Neural progenitor cell (in vitro differentiated cells): ENCODE data around the gene KRT15. TPM values are rescaled to one million over a fixed set of nuclear protein-coding genes. Genes with fewer than 3 reads are reported as not detected.

Source experiments
- DNase-seq: peaks from one replicate; pipeline ENCODE4 v3.0.0-alpha.2; 2016; ENCODE audit warnings: low spot score
- H2AFZ ChIP-seq: fragments of 200-600 bp; sonication (generic); replicated peaks from 2 replicates; pipeline ENCODE4 v1.6.1; 2016; ENCODE audit warnings: antibody characterized with exemption
- H3F3A ChIP-seq: fragments of 200-600 bp; sonication (generic); 2 replicates; pipeline ENCODE4 v1.6.1; 2016; ENCODE audit warnings: antibody characterized with exemption, low read depth
- H3K27ac ChIP-seq: fragments of 200-600 bp; sonication (generic); 2 replicates; pipeline ENCODE4 v1.5.1; 2016; ENCODE audit warnings: mild to moderate bottlenecking
- H3K27me3 ChIP-seq: fragments of 200-600 bp; sonication (generic); 2 replicates; pipeline ENCODE4 v1.6.1; 2016; ENCODE audit warnings: mild to moderate bottlenecking, moderate library complexity
- H3K36me3 ChIP-seq: fragments of 200-600 bp; sonication (generic); 2 replicates; pipeline ENCODE4 v1.5.1; 2016
- H3K4me1 ChIP-seq: fragments of 200-600 bp; sonication (generic); 2 replicates; pipeline ENCODE4 v1.6.1; 2016; ENCODE audit warnings: mixed run types
- H3K4me2 ChIP-seq: fragments of 200-600 bp; sonication (generic); 2 replicates; pipeline ENCODE4 v1.6.1; 2016
- H3K4me3 ChIP-seq: fragments of 200-600 bp; sonication (generic); 2 replicates; pipeline ENCODE4 v1.5.1; 2016
- H3K79me2 ChIP-seq: fragments of 200-600 bp; sonication (generic); 2 replicates; pipeline ENCODE4 v1.6.1; 2016; ENCODE audit warnings: low read depth
- H3K9ac ChIP-seq: fragments of 200-600 bp; sonication (generic); 2 replicates; pipeline ENCODE4 v1.6.1; 2016
- H3K9me3 ChIP-seq: fragments of 200-600 bp; sonication (generic); 2 replicates; pipeline ENCODE4 v1.5.1; 2016; ENCODE audit warnings: low read depth
- H4K20me1 ChIP-seq: fragments of 200-600 bp; sonication (generic); 2 replicates; pipeline ENCODE4 v1.6.1; 2016; ENCODE audit warnings: low read depth
- H3K27ac Mint-ChIP-seq: 3 replicates; pipeline ENCODE4 v1.8.0; 2021; ENCODE audit warnings: mixed read lengths
- H3K27me3 Mint-ChIP-seq: 2 replicates; pipeline ENCODE4 v1.8.0; 2022; ENCODE audit warnings: low read depth, mild to moderate bottlenecking, inconsistent platforms, moderate library complexity, mixed read lengths; ENCODE audit not compliant: insufficient read depth
- H3K36me3 Mint-ChIP-seq: 3 replicates; pipeline ENCODE4 v1.8.0; 2021; ENCODE audit warnings: mixed read lengths
- H3K4me1 Mint-ChIP-seq: 3 replicates; pipeline ENCODE4 v1.8.0; 2021; ENCODE audit warnings: mixed read lengths
- H3K4me3 Mint-ChIP-seq: 3 replicates; pipeline ENCODE4 v1.8.0; 2021; ENCODE audit warnings: mild to moderate bottlenecking, moderate library complexity, mixed read lengths
- H3K9me3 Mint-ChIP-seq: 3 replicates; pipeline ENCODE4 v1.8.0; 2020; ENCODE audit warnings: mixed read lengths
- EZH2 ChIP-seq: fragments of 200-600 bp; sonication (generic); IDR thresholded peaks from 2 replicates; pipeline ENCODE4 v1.6.1; 2017; ENCODE audit warnings: antibody characterized with exemption, mild to moderate bottlenecking, moderate library complexity
- EZH2phosphoT487 ChIP-seq: fragments of 200-600 bp; sonication (generic); IDR thresholded peaks from 2 replicates; pipeline ENCODE4 v1.6.1; 2017; ENCODE audit warnings: antibody characterized with exemption
- total RNA-seq: library from RNA; depleted of rRNA; stranded (reverse); fragments of >200 nt; gene quantifications from 2 replicates; pipeline ENCODE4 v1.2.3, GENCODE V29; 2015; ENCODE audit warnings: low replicate concordance
- TF ChIP-seq, protein P1 (sequence below): fragments of 200-600 bp; sonication (generic); IDR thresholded peaks from 2 replicates; pipeline ENCODE4 v1.5.1; 2017; ENCODE audit warnings: antibody characterized with exemption, mild to moderate bottlenecking

The KRT15 gene
- total RNA-seq, 1 donor from 2014 or later, result not detected

DNA sequence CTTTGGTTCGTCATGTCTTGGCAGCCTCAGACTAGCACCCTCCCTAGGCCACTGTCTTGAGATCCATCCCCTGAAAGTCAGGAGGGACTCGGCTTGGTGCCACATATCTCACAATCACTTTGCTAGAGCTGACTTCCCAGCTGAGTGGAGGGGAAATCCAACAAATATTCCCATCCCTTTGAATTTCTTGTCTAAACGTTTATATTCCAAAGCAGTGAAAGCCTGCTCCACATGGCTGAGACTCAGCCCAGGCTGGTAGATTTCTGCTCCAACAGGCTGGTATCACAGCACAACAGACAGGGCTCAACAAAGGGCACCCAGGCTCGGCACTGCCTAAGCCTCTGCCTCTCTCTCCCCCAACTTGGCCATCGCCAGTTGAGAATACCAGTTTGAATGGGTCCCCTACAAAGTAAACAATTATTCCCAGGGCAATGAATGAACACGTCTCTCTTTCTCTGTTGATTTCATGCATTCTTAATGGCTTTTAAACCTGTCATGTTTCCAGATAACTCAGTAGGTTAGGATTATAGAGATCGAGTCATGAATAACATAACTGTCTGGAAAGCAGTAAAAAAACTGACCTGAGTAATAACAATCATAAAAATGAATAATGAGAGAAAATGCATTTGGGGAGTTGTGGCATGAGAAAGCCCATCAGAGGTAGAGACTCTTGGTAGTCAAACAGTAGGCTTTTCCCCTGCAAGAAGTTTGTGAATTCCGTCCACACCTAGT lies 14.3 kb downstream of the KRT15 start:
- Histone ChIP-seq H3K36me3 (no peaks in the 10 kb centered on the region), H3K79me2 (no peaks in the 10 kb centered on the region), H3K9me3 (no peaks in the 10 kb centered on the region), H3K9ac (no peak overlapping the region), H3K27me3 (no peaks in the 10 kb centered on the region), H3F3A (no peaks in the 10 kb centered on the region), H4K20me1 (no peaks in the 10 kb centered on the region), H3K4me1 (peaks cover 8% of the 10 kb centered on the region), H3K4me3 (no peak overlapping the region), H2AFZ (no peak overlapping the region), H3K4me2 (no peak overlapping the region), H3K27ac (no peak overlapping the region)
- no peaks in the 10 kb centered on the region for H3K9me3 Mint-ChIP-seq
- no peak overlapping the region for H3K4me3 Mint-ChIP-seq
- no peaks in the 10 kb centered on the region for H3K36me3 Mint-ChIP-seq
- peaks cover 9% of the 10 kb centered on the region for H3K27me3 Mint-ChIP-seq
- no peak for TF ChIP-seq EZH2phosphoT487
- no peak for TF ChIP-seq EZH2
- TF ChIP-seq, protein P1, sequence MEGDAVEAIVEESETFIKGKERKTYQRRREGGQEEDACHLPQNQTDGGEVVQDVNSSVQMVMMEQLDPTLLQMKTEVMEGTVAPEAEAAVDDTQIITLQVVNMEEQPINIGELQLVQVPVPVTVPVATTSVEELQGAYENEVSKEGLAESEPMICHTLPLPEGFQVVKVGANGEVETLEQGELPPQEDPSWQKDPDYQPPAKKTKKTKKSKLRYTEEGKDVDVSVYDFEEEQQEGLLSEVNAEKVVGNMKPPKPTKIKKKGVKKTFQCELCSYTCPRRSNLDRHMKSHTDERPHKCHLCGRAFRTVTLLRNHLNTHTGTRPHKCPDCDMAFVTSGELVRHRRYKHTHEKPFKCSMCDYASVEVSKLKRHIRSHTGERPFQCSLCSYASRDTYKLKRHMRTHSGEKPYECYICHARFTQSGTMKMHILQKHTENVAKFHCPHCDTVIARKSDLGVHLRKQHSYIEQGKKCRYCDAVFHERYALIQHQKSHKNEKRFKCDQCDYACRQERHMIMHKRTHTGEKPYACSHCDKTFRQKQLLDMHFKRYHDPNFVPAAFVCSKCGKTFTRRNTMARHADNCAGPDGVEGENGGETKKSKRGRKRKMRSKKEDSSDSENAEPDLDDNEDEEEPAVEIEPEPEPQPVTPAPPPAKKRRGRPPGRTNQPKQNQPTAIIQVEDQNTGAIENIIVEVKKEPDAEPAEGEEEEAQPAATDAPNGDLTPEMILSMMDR, result no peak
- no peak for DNase-seq
- H3K27ac Mint-ChIP-seq, result no peak overlapping the region
- H3K4me1 Mint-ChIP-seq, result peaks cover 11% of the 10 kb centered on the region

DNA sequence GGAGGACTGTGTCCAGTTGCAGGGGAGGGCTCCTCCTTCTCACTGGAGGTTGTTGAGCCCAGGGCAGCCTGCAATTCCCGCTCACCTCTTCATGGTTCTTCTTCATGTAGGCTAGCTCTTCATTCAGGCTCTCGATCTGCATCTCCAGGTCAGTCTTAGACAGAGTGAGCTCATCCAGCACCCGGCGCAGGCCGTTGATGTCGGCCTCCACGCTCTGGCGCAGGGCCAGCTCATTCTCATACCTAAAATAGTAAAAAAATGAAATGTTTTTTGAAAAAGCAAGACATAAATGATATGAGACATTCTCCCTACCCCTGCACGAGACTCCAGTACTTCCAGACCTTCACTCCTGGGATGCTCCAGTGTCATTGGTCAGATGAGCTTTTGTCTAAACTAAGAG lies 15.5 kb downstream of the KRT15 start:
- H2AFZ ChIP-seq, result no peak overlapping the region
- H4K20me1 ChIP-seq, result no peaks in the 10 kb centered on the region
- TF ChIP-seq EZH2 (no peak), EZH2phosphoT487 (no peak)
- TF ChIP-seq, protein P1, result no peak
- H3K4me3 ChIP-seq, result no peak overlapping the region
- no peaks in the 10 kb centered on the region for H3K27me3 ChIP-seq
- no peaks in the 10 kb centered on the region for H3K79me2 ChIP-seq
- H3K9me3 ChIP-seq, result no peaks in the 10 kb centered on the region
- H3K4me2 ChIP-seq, result no peak overlapping the region
- H3K4me1 ChIP-seq, result peaks cover 8% of the 10 kb centered on the region
- no peak for DNase-seq
- Mint-ChIP-seq H3K36me3 (no peaks in the 10 kb centered on the region), H3K9me3 (no peaks in the 10 kb centered on the region), H3K4me1 (peaks cover 11% of the 10 kb centered on the region), H3K4me3 (no peak overlapping the region), H3K27ac (no peak overlapping the region), H3K27me3 (peaks cover 9% of the 10 kb centered on the region)
- H3K36me3 ChIP-seq, result no peaks in the 10 kb centered on the region
- no peak overlapping the region for H3K9ac ChIP-seq
- H3K27ac ChIP-seq, result no peak overlapping the region
- no peaks in the 10 kb centered on the region for H3F3A ChIP-seq

DNA sequence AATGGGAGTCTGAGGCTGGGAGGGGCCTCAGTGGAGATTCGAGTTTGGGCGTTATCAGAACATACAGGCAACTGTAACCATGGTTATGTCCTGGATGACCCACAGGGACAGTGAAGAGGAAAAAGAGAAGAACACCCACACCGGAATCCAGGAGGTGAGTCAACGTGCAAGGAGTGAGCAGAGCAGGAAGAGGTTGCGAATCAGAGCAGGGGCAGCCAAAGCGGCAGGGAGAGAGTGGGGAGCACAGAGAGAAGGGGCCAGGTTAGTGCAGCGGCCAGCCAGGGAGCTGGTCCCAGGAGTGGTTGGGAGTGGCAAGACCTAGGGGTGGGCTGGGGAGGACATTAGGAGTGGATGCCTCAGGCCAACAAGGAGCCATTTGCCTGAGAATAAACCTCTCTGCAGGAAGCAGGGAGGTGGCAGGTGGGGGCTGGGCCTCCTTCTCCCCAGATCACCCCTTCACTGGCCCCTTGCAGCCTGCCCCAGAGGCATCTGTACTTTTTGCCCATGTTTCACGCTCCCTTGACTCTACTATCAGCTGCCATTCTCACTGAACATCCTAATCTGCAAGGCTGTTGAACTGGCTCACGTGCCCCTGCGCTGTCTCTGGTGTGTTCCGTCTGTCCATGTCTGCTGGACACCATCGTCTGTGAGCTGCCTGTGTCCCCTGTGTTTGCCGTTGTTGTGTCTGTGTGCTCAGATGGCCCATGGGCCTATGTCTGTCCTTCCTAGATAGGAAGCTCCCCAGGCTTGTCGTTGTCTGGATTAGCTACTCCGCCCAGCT lies 18.4 kb downstream of the KRT15 start:
- no peaks in the 10 kb centered on the region for H3K9me3 Mint-ChIP-seq
- Histone ChIP-seq H3K9ac (no peak overlapping the region), H2AFZ (no peak overlapping the region), H3K79me2 (no peaks in the 10 kb centered on the region), H3K9me3 (no peaks in the 10 kb centered on the region), H3K4me3 (no peak overlapping the region), H3K36me3 (no peaks in the 10 kb centered on the region), H3K27ac (no peak overlapping the region), H3K4me2 (no peak overlapping the region), H3K27me3 (no peaks in the 10 kb centered on the region), H4K20me1 (no peaks in the 10 kb centered on the region), H3K4me1 (peaks cover 8% of the 10 kb centered on the region), H3F3A (no peaks in the 10 kb centered on the region)
- DNase-seq, result no peak
- H3K4me1 Mint-ChIP-seq, result peaks cover 8% of the 10 kb centered on the region
- no peak overlapping the region for H3K4me3 Mint-ChIP-seq
- H3K27ac Mint-ChIP-seq, result peak overlapping the region; percentile 8
- TF ChIP-seq EZH2 (no peak), EZH2phosphoT487 (no peak)
- TF ChIP-seq, protein P1, result no peak
- no peaks in the 10 kb centered on the region for H3K36me3 Mint-ChIP-seq
- H3K27me3 Mint-ChIP-seq, result peaks cover 8% of the 10 kb centered on the region
